NCI-H2029 treated with DMSO at 0.1 percent for 48 hours (cell line): ENCODE measurements around the gene SERPINA3.
"Not testable (repeated sequence)": the region's sequence is repeated elsewhere in the genome, so short reads cannot be mapped to it uniquely, and the experiment has no call there.

Experiments used
- DNase-seq: peaks from one replicate; lab custom pipeline; 2025; lab: John Stamatoyannopoulos, UW

Gene SERPINA3

GRCh38 chr14:94633121-94633520 is 20.9 kb downstream of the SERPINA3 start:
- no peak for DNase-seq

- DNase-seq: no peak
Measured at GRCh38 chr14:94635154-94635553, 23.0 kb downstream of the SERPINA3 start.

GRCh38 chr14:94636744-94637412 is 24.7 kb downstream of the SERPINA3 start:
- no peak for DNase-seq

- not testable (repeated sequence) for DNase-seq
Measured at GRCh38 chr14:94637814-94638213, 25.6 kb downstream of the SERPINA3 start.

GRCh38 chr14:94638339-94638738 is 26.1 kb downstream of the SERPINA3 start:
- no peak for DNase-seq

- no peak for DNase-seq
Measured at GRCh38 chr14:94638961-94639817, 27.0 kb downstream of the SERPINA3 start.

- no peak for DNase-seq
Measured at GRCh38 chr14:94640721-94641631, 28.8 kb downstream of the SERPINA3 start.

GRCh38 chr14:94641632-94641955 is 29.4 kb downstream of the SERPINA3 start:
- DNase-seq: no peak

- no peak for DNase-seq
Measured at GRCh38 chr14:94643316-94644101, 31.3 kb downstream of the SERPINA3 start.

- no peak for DNase-seq
Measured at GRCh38 chr14:94644102-94644535, 31.9 kb downstream of the SERPINA3 start.

GRCh38 chr14:94646066-94646465 is 33.9 kb downstream of the SERPINA3 start:
- no peak for DNase-seq

- no peak for DNase-seq
Measured at GRCh38 chr14:94646481-94646880, 34.3 kb downstream of the SERPINA3 start.

- DNase-seq: no peak
Measured at GRCh38 chr14:94648801-94649200, 36.6 kb downstream of the SERPINA3 start.

- DNase-seq: no peak
Measured at GRCh38 chr14:94649543-94650443, 37.6 kb downstream of the SERPINA3 start.

- no peak for DNase-seq
Measured at GRCh38 chr14:94650444-94650775, 38.2 kb downstream of the SERPINA3 start.

- DNase-seq: no peak
Measured at GRCh38 chr14:94650806-94651805, 38.9 kb downstream of the SERPINA3 start.

- no peak for DNase-seq
Measured at GRCh38 chr14:94653321-94653720, 41.1 kb downstream of the SERPINA3 start.

GRCh38 chr14:94654071-94654861 is 42.1 kb downstream of the SERPINA3 start:
- no peak for DNase-seq
